GM10266 (cell line): ENCODE measurements around the gene PPRC1.

Source experiments
- DNase-seq: peaks from one replicate; pipeline ENCODE4 v3.0.0; 2012; ENCODE audit errors: extremely low spot score
- TF ChIP-seq, protein P1 (sequence below): IDR thresholded peaks from 2 replicates; pipeline ENCODE4 v1.5.1; 2012; ENCODE audit warnings: mild to moderate bottlenecking, low read depth; ENCODE audit not compliant: control insufficient read depth, insufficient read depth; ENCODE audit errors: missing control alignments

Gene PPRC1

GRCh38 chr10:102140218-102140617, 7.4 kb downstream of the PPRC1 start:
- TF ChIP-seq, protein P1, sequence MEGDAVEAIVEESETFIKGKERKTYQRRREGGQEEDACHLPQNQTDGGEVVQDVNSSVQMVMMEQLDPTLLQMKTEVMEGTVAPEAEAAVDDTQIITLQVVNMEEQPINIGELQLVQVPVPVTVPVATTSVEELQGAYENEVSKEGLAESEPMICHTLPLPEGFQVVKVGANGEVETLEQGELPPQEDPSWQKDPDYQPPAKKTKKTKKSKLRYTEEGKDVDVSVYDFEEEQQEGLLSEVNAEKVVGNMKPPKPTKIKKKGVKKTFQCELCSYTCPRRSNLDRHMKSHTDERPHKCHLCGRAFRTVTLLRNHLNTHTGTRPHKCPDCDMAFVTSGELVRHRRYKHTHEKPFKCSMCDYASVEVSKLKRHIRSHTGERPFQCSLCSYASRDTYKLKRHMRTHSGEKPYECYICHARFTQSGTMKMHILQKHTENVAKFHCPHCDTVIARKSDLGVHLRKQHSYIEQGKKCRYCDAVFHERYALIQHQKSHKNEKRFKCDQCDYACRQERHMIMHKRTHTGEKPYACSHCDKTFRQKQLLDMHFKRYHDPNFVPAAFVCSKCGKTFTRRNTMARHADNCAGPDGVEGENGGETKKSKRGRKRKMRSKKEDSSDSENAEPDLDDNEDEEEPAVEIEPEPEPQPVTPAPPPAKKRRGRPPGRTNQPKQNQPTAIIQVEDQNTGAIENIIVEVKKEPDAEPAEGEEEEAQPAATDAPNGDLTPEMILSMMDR = no peak
- DNase-seq = no peak

- no peak for DNase-seq
- TF ChIP-seq, protein P1 = no peak
These were observed 8.2 kb downstream of the PPRC1 start for GRCh38 chr10:102140913-102141540.

DNA sequence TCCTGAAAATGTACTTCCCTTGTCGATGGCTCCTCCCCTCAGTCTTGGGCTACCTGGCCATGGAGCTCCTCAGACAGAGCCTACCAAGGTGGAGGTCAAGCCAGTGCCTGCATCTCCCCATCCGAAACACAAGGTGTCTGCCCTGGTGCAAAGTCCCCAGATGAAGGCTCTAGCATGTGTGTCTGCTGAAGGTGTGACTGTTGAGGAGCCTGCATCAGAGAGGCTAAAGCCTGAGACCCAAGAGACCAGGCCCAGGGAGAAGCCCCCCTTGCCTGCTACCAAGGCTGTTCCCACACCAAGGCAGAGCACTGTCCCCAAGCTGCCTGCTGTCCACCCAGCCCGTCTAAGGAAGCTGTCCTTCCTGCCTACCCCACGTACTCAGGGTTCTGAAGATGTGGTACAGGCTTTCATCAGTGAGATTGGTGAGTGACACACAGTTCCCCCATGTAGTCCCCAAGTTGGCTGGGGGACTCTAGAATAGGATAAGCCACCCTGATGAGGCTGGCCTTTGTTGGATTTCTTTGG, 8.8 kb downstream of the PPRC1 start:
- TF ChIP-seq, protein P1 = no peak
- DNase-seq = no peak

DNA sequence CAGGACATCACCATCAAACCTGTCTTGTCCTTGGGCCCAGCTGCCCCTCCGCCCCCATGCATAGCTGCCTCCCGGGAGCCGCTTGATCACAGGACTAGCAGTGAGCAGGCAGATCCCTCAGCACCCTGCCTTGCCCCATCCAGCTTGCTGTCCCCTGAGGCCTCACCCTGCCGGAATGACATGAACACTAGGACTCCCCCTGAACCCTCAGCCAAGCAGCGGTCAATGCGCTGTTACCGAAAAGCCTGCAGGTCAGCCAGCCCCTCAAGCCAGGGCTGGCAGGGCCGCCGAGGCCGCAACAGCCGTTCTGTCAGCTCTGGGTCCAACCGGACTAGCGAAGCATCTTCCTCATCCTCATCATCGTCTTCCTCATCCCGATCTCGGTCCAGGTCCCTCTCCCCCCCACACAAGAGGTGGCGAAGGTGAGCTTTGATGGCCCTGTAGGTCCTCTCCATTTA, 14.2 kb downstream of the PPRC1 start:
- TF ChIP-seq, protein P1 = no peak
- no peak for DNase-seq

DNA sequence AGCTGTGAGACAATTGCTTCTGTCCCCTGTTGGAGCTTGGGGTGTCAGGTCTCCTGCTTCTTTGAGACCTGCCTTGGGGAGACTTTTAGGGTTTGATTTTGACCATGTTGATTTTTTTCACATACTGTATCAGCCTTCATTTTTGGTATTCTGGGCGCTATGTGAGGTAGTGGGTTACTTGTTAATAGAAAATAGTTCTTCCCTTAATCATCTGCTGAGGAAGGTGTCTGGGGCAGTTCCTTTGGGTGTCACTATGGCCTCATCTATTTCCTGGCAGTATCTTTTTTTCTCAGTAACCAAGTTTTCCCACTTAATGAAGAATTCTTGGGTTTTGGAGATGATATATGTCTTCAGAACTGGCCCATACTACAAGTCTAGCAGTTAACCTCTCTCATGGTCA, 14.7 kb downstream of the PPRC1 start:
- no peak for DNase-seq
- TF ChIP-seq, protein P1 = no peak

DNA sequence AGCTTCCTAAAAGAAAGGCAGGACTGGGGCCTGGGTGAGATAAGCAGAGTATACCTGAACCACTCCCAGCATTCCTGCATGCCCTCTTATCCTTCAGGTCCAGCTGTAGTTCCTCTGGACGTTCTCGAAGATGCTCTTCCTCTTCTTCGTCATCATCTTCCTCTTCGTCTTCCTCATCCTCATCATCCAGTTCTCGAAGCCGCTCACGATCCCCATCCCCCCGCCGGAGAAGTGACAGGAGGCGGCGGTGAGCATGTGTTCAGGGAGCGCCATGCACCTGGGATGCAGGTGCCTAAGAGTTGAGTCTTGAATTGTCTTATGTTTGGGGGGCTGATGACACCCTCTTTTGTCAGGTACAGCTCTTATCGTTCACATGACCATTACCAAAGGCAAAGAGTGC, 15.4 kb downstream of the PPRC1 start:
- TF ChIP-seq, protein P1 = no peak
- DNase-seq = no peak

- no peak for DNase-seq
- TF ChIP-seq, protein P1 = no peak
These were observed 18.3 kb downstream of the PPRC1 start for GRCh38 chr10:102150970-102151773.
